Suprapubic skin (tissue), 4 donors: ENCODE data around the gene NOA1. TPM values are rescaled to one million over a fixed set of nuclear protein-coding genes. Genes with fewer than 3 reads are reported as not detected.

Experiments used
- DNase-seq, 2 donors: peaks; one replicate each; pipeline ENCODE4 v3.0.0-alpha.2; 2019; ENCODE audit warnings: low spot score in 2 of 2
- H3K27ac ChIP-seq: fragments of 200-600 bp; sonication (generic); one replicate; pipeline ENCODE4 v1.5.1; 2019
- H3K27me3 ChIP-seq: fragments of 200-600 bp; sonication (generic); one replicate; pipeline ENCODE4 v1.5.1; 2019
- H3K36me3 ChIP-seq: fragments of 200-600 bp; sonication (generic); one replicate; pipeline ENCODE4 v1.5.1; 2019
- H3K4me1 ChIP-seq: fragments of 200-600 bp; sonication (generic); one replicate; pipeline ENCODE4 v1.5.1; 2019
- H3K4me3 ChIP-seq: fragments of 200-600 bp; sonication (generic); one replicate; pipeline ENCODE4 v1.5.1; 2019; ENCODE audit warnings: mild to moderate bottlenecking
- H3K9me3 ChIP-seq: fragments of 200-600 bp; sonication (generic); one replicate; pipeline ENCODE4 v1.5.1; 2019
- CTCF ChIP-seq, 2 donors: fragments of 200-600 bp in 1 of 2; fragments of 450-650 bp in 1 of 2; sonication (generic) in 1 of 2; IDR thresholded peaks; one replicate each; pipeline ENCODE4 v1.5.1; 2016 to 2019; ENCODE audit warnings: antibody characterized with exemption in 2 of 2, mild to moderate bottlenecking in 1 of 2, moderate library complexity in 1 of 2
- EP300 ChIP-seq: sonication (generic); formaldehyde crosslinking; IDR thresholded peaks from one replicate; pipeline ENCODE4 v1.6.1; 2017; ENCODE audit warnings: antibody characterized with exemption
- POLR2A ChIP-seq, 2 donors: fragments of 450-650 bp; IDR thresholded peaks; one replicate each; pipeline ENCODE4 v1.6.1; 2017; ENCODE audit warnings: antibody characterized with exemption in 2 of 2, mild to moderate bottlenecking in 2 of 2, moderate library complexity in 2 of 2
- POLR2AphosphoS5 ChIP-seq, 3 donors: sonication (generic); formaldehyde crosslinking; IDR thresholded peaks; one replicate each; pipeline ENCODE4 v1.6.1; 2017; ENCODE audit warnings: antibody characterized with exemption in 3 of 3
- WGBS: methylation state at CpG from one replicate; pipeline ENCODE4 v1.1.5; 2018; 5-methylcytosine and 5-hydroxymethylcytosine counted together
- total RNA-seq, 4 donors: library from RNA; depleted of rRNA; stranded (reverse); fragments of >200 nt; gene quantifications; one replicate each; pipeline ENCODE4 v1.1.0, GENCODE V29; 2016

The NOA1 gene
- total RNA-seq, 4 donors from 2014 or later, result 26.8 to 32.3 (median 30.1) TPM

GRCh38 chr4:56981795-56982201, 4.4 kb upstream of the NOA1 start:
- peaks cover 35% of the 10 kb centered on the region for H3K4me1 ChIP-seq
- WGBS, result 74% methylated on average over 4 of the region's 4 CpGs
- no peak overlapping the region for H3K27ac ChIP-seq
- no peaks in the 10 kb centered on the region for H3K9me3 ChIP-seq
- H3K4me3 ChIP-seq, result no peak overlapping the region
- H3K36me3 ChIP-seq, result peaks cover 12% of the 10 kb centered on the region
- DNase-seq, result no peak
- TF ChIP-seq POLR2AphosphoS5 (IDR thresholded peaks at IDR 0.05), result no peak
- no peak for TF ChIP-seq EP300
- TF ChIP-seq POLR2A (IDR thresholded peaks at IDR 0.05), result no peak
- TF ChIP-seq CTCF (IDR thresholded peaks at IDR 0.05), result no peak
- no peaks in the 10 kb centered on the region for H3K27me3 ChIP-seq

- 8% methylated on average over 19 of the region's 21 CpGs for WGBS
Measured at GRCh38 chr4:56979421-56980072, 2.1 kb upstream of the NOA1 start.

GRCh38 chr4:56978750-56979303, 1.4 kb upstream of the NOA1 start, which contains the start of gene POLR2B:
TSS of gene POLR2B (plus strand) at chr4:56978896. CDS start at chr4:56978986, 90 bp downstream.
- Histone ChIP-seq H3K36me3 (peaks cover 9% of the 10 kb centered on the region), H3K27ac (peak within 1 kb of the TSS; percentile 93), H3K4me1 (peaks cover 56% of the 10 kb centered on the region), H3K9me3 (no peaks in the 10 kb centered on the region), H3K27me3 (no peaks in the 10 kb centered on the region), H3K4me3 (peak within 1 kb of the TSS; percentile 69)
- peak; percentile 97 to 98 for DNase-seq
- TF ChIP-seq POLR2AphosphoS5 (IDR thresholded peaks at IDR 0.05) (peak in 1 of 3 donors; percentile 85), POLR2A (IDR thresholded peaks at IDR 0.05) (peak; percentile 46 to 54), CTCF (IDR thresholded peaks at IDR 0.05) (no peak)
- under 1% methylated on average over 25 of the region's 37 CpGs for WGBS

More at GRCh38 chr4:56979421-56980072, 2.1 kb upstream of the NOA1 start:
- DNase-seq, result no peak
- Histone ChIP-seq H3K36me3 (peaks cover 2% of the 10 kb centered on the region), H3K4me3 (peak overlapping the region; percentile 69), H3K9me3 (no peaks in the 10 kb centered on the region), H3K27me3 (no peaks in the 10 kb centered on the region), H3K4me1 (peaks cover 55% of the 10 kb centered on the region), H3K27ac (peak overlapping the region; percentile 93)
- TF ChIP-seq POLR2A (IDR thresholded peaks at IDR 0.05) (no peak), EP300 (no peak), CTCF (IDR thresholded peaks at IDR 0.05) (no peak), POLR2AphosphoS5 (IDR thresholded peaks at IDR 0.05) (no peak)

GRCh38 chr4:56976837-56977320, 527 bp downstream of the NOA1 start:
- no peaks in the 10 kb centered on the region for H3K27me3 ChIP-seq
- peaks cover 4% of the 10 kb centered on the region for H3K9me3 ChIP-seq
- H3K4me1 ChIP-seq, result peaks cover 51% of the 10 kb centered on the region
- TF ChIP-seq POLR2AphosphoS5 (IDR thresholded peaks at IDR 0.05), result peak in 1 of 3 donors; percentile 34
- no peak for TF ChIP-seq EP300
- no peak for TF ChIP-seq CTCF (IDR thresholded peaks at IDR 0.05)
- no CpG with 5 or more reads among the region's 46 CpGs for WGBS
- H3K36me3 ChIP-seq, result peaks cover 29% of the 10 kb centered on the region
- H3K4me3 ChIP-seq, result peak overlapping the region; percentile 69
- DNase-seq, result peak in 1 of 2 donors; percentile 69
- peak overlapping the region; percentile 93 for H3K27ac ChIP-seq

- H3K4me1 ChIP-seq, result peaks cover 46% of the 10 kb centered on the region
- peaks cover 4% of the 10 kb centered on the region for H3K9me3 ChIP-seq
- WGBS, result 4% methylated on average over 12 of the region's 35 CpGs
- H3K27me3 ChIP-seq, result no peaks in the 10 kb centered on the region
- DNase-seq, result peak in 1 of 2 donors; percentile 73
- peaks cover 34% of the 10 kb centered on the region for H3K36me3 ChIP-seq
- TF ChIP-seq POLR2AphosphoS5 (IDR thresholded peaks at IDR 0.05) (no peak), CTCF (IDR thresholded peaks at IDR 0.05) (no peak), EP300 (no peak), POLR2A (IDR thresholded peaks at IDR 0.05) (no peak)
- peak overlapping the region; percentile 69 for H3K4me3 ChIP-seq
- H3K27ac ChIP-seq, result peak overlapping the region; percentile 93
Measured at GRCh38 chr4:56976283-56976836, 1.0 kb downstream of the NOA1 start.
